Activated CD8-positive, alpha-beta T cell treated with anti-CD3 and anti-CD28 coated beads, Interleukin-2, amount 10 ng/mL, durations not matched to agents 7 days and 5 days (primary cell): Measurements from ENCODE around the gene TRAP1. TPM values are rescaled to one million over a fixed set of nuclear protein-coding genes. Genes with fewer than 3 reads are reported as not detected.
"Not testable (repeated sequence)": the region's sequence is repeated elsewhere in the genome, so short reads cannot be mapped to it uniquely, and the experiment has no call there.

Experiments used
- ATAC-seq: fragments of 150-1000 bp; cut with Tn5 transposase; one replicate; pipeline ENCODE4 v1.10.0; 2021; ENCODE audit warnings: moderate library complexity
- CTCF ChIA-PET: fragments of 350-600 bp; sonication (Branson Sonifier 250); formaldehyde crosslinking; loops from one replicate; lab custom pipeline; 2021; ENCODE audit warnings: antibody characterized with exemption; lab: Charles Lee
- POLR2A ChIA-PET: fragments of 350-600 bp; sonication (Branson Sonifier 250); formaldehyde crosslinking; loops from one replicate; lab custom pipeline; 2021; ENCODE audit warnings: antibody characterized with exemption; lab: Charles Lee
- DNase-seq: peaks from one replicate; pipeline ENCODE4 v3.0.0-alpha.2; 2020
- H3K27ac Mint-ChIP-seq: one replicate; pipeline ENCODE4 v1.8.0; 2021; ENCODE audit warnings: mild to moderate bottlenecking, mixed read lengths
- H3K27me3 Mint-ChIP-seq: one replicate; pipeline ENCODE4 v1.8.0; 2021; ENCODE audit warnings: low read depth, mixed read lengths
- H3K36me3 Mint-ChIP-seq: one replicate; pipeline ENCODE4 v1.8.0; 2021; ENCODE audit warnings: low read depth, mixed read lengths
- H3K4me1 Mint-ChIP-seq: one replicate; pipeline ENCODE4 v1.8.0; 2021; ENCODE audit warnings: low read depth, mixed read lengths
- H3K4me3 Mint-ChIP-seq: one replicate; pipeline ENCODE4 v1.8.0; 2021; ENCODE audit warnings: mild to moderate bottlenecking, mixed read lengths
- H3K9me3 Mint-ChIP-seq: one replicate; pipeline ENCODE4 v1.8.0; 2022; ENCODE audit warnings: mixed read lengths; ENCODE audit not compliant: insufficient read depth
- total RNA-seq, 2 experiments: library from RNA; stranded (reverse); gene quantifications; one replicate each; pipeline ENCODE4 v1.2.3, GENCODE V29; 2021

The TRAP1 gene
- total RNA-seq, 2 experiments from 2014 or later = 126 to 129 TPM

DNA sequence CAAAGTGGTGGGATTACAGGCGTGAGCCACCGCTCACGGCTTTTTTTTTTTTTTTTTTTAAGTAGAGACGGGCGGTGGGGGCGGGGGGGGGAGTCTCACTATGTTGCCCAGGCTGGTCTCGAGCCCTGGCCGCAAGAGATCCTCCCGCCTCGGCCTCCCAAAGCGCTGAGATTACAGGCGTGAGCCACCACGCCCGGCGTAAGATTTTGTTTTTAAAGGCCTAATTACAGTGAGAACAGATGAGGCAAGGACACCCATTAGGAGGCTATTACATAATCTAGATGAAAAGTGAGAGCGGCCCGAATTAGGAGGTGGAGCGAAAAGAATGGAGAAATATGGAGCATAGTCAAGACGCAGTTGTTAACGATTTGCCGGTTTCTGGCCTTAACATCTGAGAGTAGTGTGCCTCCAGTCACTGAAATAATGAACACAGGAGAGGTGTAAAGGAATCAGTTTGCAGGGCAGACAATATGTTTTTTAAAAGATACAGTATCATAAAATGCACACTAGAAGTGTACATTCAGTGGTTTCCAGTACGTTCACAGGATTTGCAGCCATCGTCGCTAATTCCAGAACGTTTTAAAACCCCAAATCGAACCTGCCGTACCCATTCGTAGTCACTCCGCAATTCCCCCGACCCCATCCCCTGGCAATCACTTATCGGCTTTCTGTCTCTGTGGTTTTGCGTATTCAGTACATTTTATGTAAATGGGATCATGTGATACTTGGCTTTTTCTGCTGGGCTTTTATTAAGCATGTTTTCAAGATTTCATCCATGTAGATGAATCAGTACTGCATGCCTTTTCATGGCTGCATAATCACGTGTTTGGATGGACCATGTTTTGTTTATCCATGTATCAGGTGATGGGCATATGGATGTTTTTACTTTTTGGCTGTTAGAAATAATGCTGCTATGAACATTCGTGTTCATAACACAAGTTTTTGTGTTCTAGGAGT is 104.5 kb downstream of the TRAP1 start:
- CTCF ChIA-PET = interaction anchor here (0.9 to 1.5 kb wide), 6 partner anchors 10 to 76 kb away, joined by 3 to 9 read pairs (median 4); partner anchors contain the start of gene NLRC3
- no peaks in the 10 kb centered on the region for H3K27me3 Mint-ChIP-seq
- H3K9me3 Mint-ChIP-seq = no peaks in the 10 kb centered on the region

GRCh38 chr16:3611146-3611975 is 106.0 kb downstream of the TRAP1 start, which contains the start of gene SLX4:
Gene SLX4, minus strand, starts transcription at chr16:3611606. Its CDS starts 2,642 bp downstream, at chr16:3608964.
- CTCF ChIA-PET = interaction anchor here (0.6 to 1.5 kb wide), 8 partner anchors 11 to 884 kb away, joined by 3 to 9 read pairs (median 3); partner anchors contain the start of gene NLRC3
- Mint-ChIP-seq H3K27me3 (no peaks in the 10 kb centered on the region), H3K4me3 (peak within 1 kb of the TSS; percentile 97), H3K9me3 (no peaks in the 10 kb centered on the region), H3K36me3 (peaks cover 55% of the 10 kb centered on the region), H3K27ac (peak within 1 kb of the TSS; percentile 98), H3K4me1 (peaks cover 61% of the 10 kb centered on the region)
- peak; percentile 92 for DNase-seq
- POLR2A ChIA-PET = interaction anchor here (0.7 to 2.7 kb wide), 10 partner anchors 11 to 150 kb away, joined by 3 to 17 read pairs (median 4); partner anchors contain the start of gene TRAP1
- ATAC-seq = peak; percentile 91

More for the DNA sequence above, 104.5 kb downstream of the TRAP1 start:
- H3K36me3 Mint-ChIP-seq = peaks cover 61% of the 10 kb centered on the region
- no peak for ATAC-seq
- H3K4me3 Mint-ChIP-seq = peak overlapping the region; percentile 97
- H3K4me1 Mint-ChIP-seq = peaks cover 57% of the 10 kb centered on the region
- POLR2A ChIA-PET = interaction anchor here (0.6 to 2.7 kb wide), 8 partner anchors 10 to 152 kb away, joined by 3 to 17 read pairs (median 4); partner anchors contain the start of gene TRAP1
- no peak for DNase-seq
- H3K27ac Mint-ChIP-seq = peak overlapping the region; percentile 98

DNA sequence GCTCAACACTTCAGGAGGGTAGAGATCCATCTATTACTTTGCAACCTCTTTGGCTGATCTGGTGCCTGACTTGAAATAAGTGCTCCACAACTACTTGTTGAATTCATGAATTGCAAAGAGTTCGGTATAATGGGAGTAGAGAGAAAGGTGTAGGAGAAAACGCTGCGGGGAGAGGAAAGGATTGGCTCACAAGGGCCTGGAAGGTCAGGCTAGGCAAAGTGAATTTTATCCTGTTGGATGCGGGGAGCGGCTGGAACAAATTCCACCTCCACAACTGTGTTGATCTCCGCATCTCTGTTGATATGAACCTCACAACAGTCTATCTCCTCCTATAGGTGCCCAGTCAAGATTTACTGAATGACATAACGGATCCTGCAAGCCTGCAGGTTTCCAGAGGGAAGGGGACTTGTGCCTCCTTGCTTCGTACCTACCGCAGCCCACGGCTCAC is 106.6 kb downstream of the TRAP1 start:
- ATAC-seq = no peak
- H3K4me1 Mint-ChIP-seq = peaks cover 57% of the 10 kb centered on the region
- H3K27ac Mint-ChIP-seq = peak overlapping the region; percentile 82
- CTCF ChIA-PET = interaction anchor here (1.0 kb wide), 1 partner anchor 32 kb away, joined by 3 read pairs; no protein-coding TSS in a partner anchor
- no peaks in the 10 kb centered on the region for H3K27me3 Mint-ChIP-seq
- POLR2A ChIA-PET = interaction anchor here (1.1 to 2.7 kb wide), 2 partner anchors 16 to 29 kb away, joined by 3 to 17 read pairs; no protein-coding TSS in a partner anchor
- DNase-seq = no peak
- H3K36me3 Mint-ChIP-seq = peaks cover 55% of the 10 kb centered on the region
- H3K4me3 Mint-ChIP-seq = peak overlapping the region; percentile 97
- H3K9me3 Mint-ChIP-seq = no peaks in the 10 kb centered on the region

- CTCF ChIA-PET = interaction anchor here (1.0 kb wide), 1 partner anchor 32 kb away, joined by 3 read pairs; no protein-coding TSS in a partner anchor
- DNase-seq (no peak), ATAC-seq (no peak)
- H3K36me3 Mint-ChIP-seq = peaks cover 49% of the 10 kb centered on the region
- H3K4me1 Mint-ChIP-seq = peaks cover 50% of the 10 kb centered on the region
- POLR2A ChIA-PET = interaction anchor here (1.1 to 2.7 kb wide), 2 partner anchors 17 to 30 kb away, joined by 3 to 17 read pairs; no protein-coding TSS in a partner anchor
- no peaks in the 10 kb centered on the region for H3K9me3 Mint-ChIP-seq
- H3K27ac Mint-ChIP-seq = peak overlapping the region; percentile 82
- H3K27me3 Mint-ChIP-seq = no peaks in the 10 kb centered on the region
- H3K4me3 Mint-ChIP-seq = peak overlapping the region; percentile 97
Observed at GRCh38 chr16:3609895-3610697, 107.2 kb downstream of the TRAP1 start.

GRCh38 chr16:3608976-3609375 is 108.3 kb downstream of the TRAP1 start:
- H3K27ac Mint-ChIP-seq, DNase-seq, H3K9me3 Mint-ChIP-seq, POLR2A ChIA-PET, H3K4me3 Mint-ChIP-seq, H3K27me3 Mint-ChIP-seq, CTCF ChIA-PET, ATAC-seq: not testable (repeated sequence)
- Mint-ChIP-seq H3K36me3 (peaks cover 45% of the 10 kb centered on the region), H3K4me1 (peaks cover 40% of the 10 kb centered on the region)

GRCh38 chr16:3608069-3608468 is 109.3 kb downstream of the TRAP1 start:
- POLR2A ChIA-PET = no interaction called here

More at GRCh38 chr16:3608069-3608468, 109.3 kb downstream of the TRAP1 start:
- CTCF ChIA-PET = no interaction called here
- Mint-ChIP-seq H3K9me3 (no peaks in the 10 kb centered on the region), H3K27ac (no peak overlapping the region), H3K36me3 (peaks cover 44% of the 10 kb centered on the region), H3K4me1 (peaks cover 34% of the 10 kb centered on the region), H3K27me3 (no peaks in the 10 kb centered on the region), H3K4me3 (no peak overlapping the region)
- ATAC-seq (no peak), DNase-seq (no peak)

Other genes with a start within 250 kb of the TRAP1 start
- gene C16orf90, start 222.0 kb downstream of the TRAP1 start, total RNA-seq = not detected
- 10 to 100 TPM; 15.4 to 16.1 TPM for gene CLUAP1, start 216.5 kb downstream of the TRAP1 start, total RNA-seq
- gene NLRC3, start 140.1 kb downstream of the TRAP1 start, total RNA-seq = 10 to 100 TPM; 92.6 to 94.6 TPM
- gene SLX4, start 105.9 kb downstream of the TRAP1 start, total RNA-seq = 10 to 100 TPM; 16.3 to 16.5 TPM
- 10 to 100 TPM; 45.7 to 48.3 TPM for gene DNASE1, start 62.8 kb downstream of the TRAP1 start, total RNA-seq
- gene CREBBP, start 163.2 kb upstream of the TRAP1 start, total RNA-seq = 10 to 100 TPM; 51.8 to 55.8 TPM